H1 (cell line): ENCODE data around the gene RANBP2. TPM values are rescaled to one million over a fixed set of nuclear protein-coding genes. Genes with fewer than 3 reads are reported as not detected.

ENCODE experiments used
- ATF3 ChIP-seq: IDR thresholded peaks from 2 replicates; pipeline ENCODE4 v1.6.1; 2011; ENCODE audit warnings: low read depth, mild to moderate bottlenecking, low read length; ENCODE audit not compliant: insufficient read depth
- BACH1 ChIP-seq: IDR thresholded peaks from 2 replicates; pipeline ENCODE4 v1.6.1; 2012; ENCODE audit warnings: low read length, improper control_type of control experiment
- BRCA1 ChIP-seq: IDR thresholded peaks from 2 replicates; pipeline ENCODE4 v1.6.1; 2012; ENCODE audit warnings: low read depth, low read length, improper control_type of control experiment
- CHD1 ChIP-seq: IDR thresholded peaks from 2 replicates; pipeline ENCODE4 v1.6.1; 2012; ENCODE audit warnings: low read depth, low read length, improper control_type of control experiment
- CHD7 ChIP-seq: fragments of 300-600 bp; sonication (generic); IDR thresholded peaks from 2 replicates; pipeline ENCODE4 v1.7.1; 2012; ENCODE audit warnings: low read length, moderate library complexity, mild to moderate bottlenecking, inconsistent platforms; ENCODE audit not compliant: insufficient replicate concordance
- EZH2 ChIP-seq: fragments of 200-600 bp; sonication (generic); IDR thresholded peaks from 2 replicates; pipeline ENCODE4 v1.7.1; 2012; ENCODE audit warnings: low read depth, mild to moderate bottlenecking, moderate library complexity, low read length, inconsistent platforms; ENCODE audit not compliant: severe bottlenecking
- GTF2F1 ChIP-seq: IDR thresholded peaks from 2 replicates; pipeline ENCODE4 v1.6.1; 2012; ENCODE audit warnings: low read depth, low read length, improper control_type of control experiment, borderline replicate concordance
- NRF1 ChIP-seq: IDR thresholded peaks from 2 replicates; pipeline ENCODE4 v1.6.1; 2011; ENCODE audit warnings: mild to moderate bottlenecking, low read depth, low read length, improper control_type of control experiment
- POU5F1 ChIP-seq: IDR thresholded peaks from 2 replicates; pipeline ENCODE4 v1.6.1; 2011; ENCODE audit warnings: low read depth, mild to moderate bottlenecking, low read length, moderate library complexity
- SRF ChIP-seq: IDR thresholded peaks from 2 replicates; pipeline ENCODE4 v1.6.1; 2011; ENCODE audit warnings: mild to moderate bottlenecking, low read depth, low read length, moderate library complexity
- TBP ChIP-seq: IDR thresholded peaks from 2 replicates; pipeline ENCODE4 v1.6.1; 2011; ENCODE audit warnings: low read depth, low read length, improper control_type of control experiment
- polyA plus RNA-seq, 7 experiments: library from polyadenylated mRNA; depleted of rRNA in 3 of 7; stranded (reverse) in 5 of 7; unstranded in 2 of 7; fragments of >200 nt in 5 of 7; fragments of 200-250 nt in 2 of 7; gene quantifications; 1 replicate in 5 of 7; 2 replicates in 1 of 7; 4 replicates in 1 of 7; pipeline versions ENCODE4 v1.2.1 to v1.2.3, GENCODE V29; 2011 to 2013; ENCODE audit warnings: missing spikeins in 2 of 7, mixed read lengths in 2 of 7
- total RNA-seq: library from RNA; stranded (reverse); fragmentation: NEBNext Ultra II Directional; extraction: Animal tissue kit (Norgen Biotek cat#: 25700); gene quantifications from 2 replicates; pipeline ENCODE4 v1.2.1, GENCODE V29; 2021

Gene RANBP2
- total and polyA plus RNA-seq, 2 of the 8 experiments (the other 6 are each of a cell fraction or from before 2014, with no cell fraction given): 8.2 to 95.9 TPM

- TF ChIP-seq CHD7: no peak
- no peak for TF ChIP-seq TBP
- no peak for TF ChIP-seq BRCA1
- no peak for TF ChIP-seq BACH1
- TF ChIP-seq ATF3: no peak
- TF ChIP-seq EZH2: no peak
- TF ChIP-seq GTF2F1: no peak
- no peak for TF ChIP-seq POU5F1
- no peak for TF ChIP-seq CHD1
- TF ChIP-seq NRF1: no peak
- TF ChIP-seq SRF: no peak
Observed at GRCh38 chr2:108809936-108810335, 90.7 kb downstream of the RANBP2 start (continued).
